IPS-18c (cell line): ENCODE data around the gene TRMT61A.

Experiments
- H3K4me3 ChIP-seq: 2 replicates; pipeline ENCODE4 v1.7.0; 2013; ENCODE audit warnings: low read depth, mild to moderate bottlenecking, low read length, moderate library complexity; ENCODE audit not compliant: insufficient read depth
- H3K9me3 ChIP-seq: one replicate; pipeline ENCODE4 v1.6.1; 2013; ENCODE audit warnings: mild to moderate bottlenecking, low read length, moderate library complexity; ENCODE audit not compliant: control insufficient read depth, insufficient read depth

The TRMT61A gene

GRCh38 chr14:103563844-103564505 is 35.0 kb downstream of the TRMT61A start:
- H3K9me3 ChIP-seq, result no peaks in the 10 kb centered on the region
- H3K4me3 ChIP-seq, result peak overlapping the region; percentile 94; the same call in 1 of the 2 replicates

GRCh38 chr14:103568952-103569351 is 40.0 kb downstream of the TRMT61A start:
- H3K4me3 ChIP-seq, result no peak overlapping the region
- no peaks in the 10 kb centered on the region for H3K9me3 ChIP-seq

- Histone ChIP-seq H3K4me3 (no peak overlapping the region), H3K9me3 (no peaks in the 10 kb centered on the region)
Measured at GRCh38 chr14:103569408-103569807, 40.4 kb downstream of the TRMT61A start.

- H3K9me3 ChIP-seq, result no peaks in the 10 kb centered on the region
- H3K4me3 ChIP-seq, result no peak overlapping the region
Measured at GRCh38 chr14:103574104-103574503, 45.1 kb downstream of the TRMT61A start.

- Histone ChIP-seq H3K9me3 (no peaks in the 10 kb centered on the region), H3K4me3 (no peak overlapping the region)
Measured at GRCh38 chr14:103574707-103575285, 45.8 kb downstream of the TRMT61A start.

- H3K4me3 ChIP-seq, result no peak overlapping the region
- H3K9me3 ChIP-seq, result no peaks in the 10 kb centered on the region
Measured at GRCh38 chr14:103576371-103577024, 47.5 kb downstream of the TRMT61A start.

GRCh38 chr14:103578401-103579075 is 49.5 kb downstream of the TRMT61A start:
- no peaks in the 10 kb centered on the region for H3K9me3 ChIP-seq
- H3K4me3 ChIP-seq, result no peak overlapping the region

GRCh38 chr14:103581206-103581605 is 52.2 kb downstream of the TRMT61A start:
- no peaks in the 10 kb centered on the region for H3K9me3 ChIP-seq

GRCh38 chr14:103581954-103582703 is 53.1 kb downstream of the TRMT61A start:
- no peak overlapping the region for H3K4me3 ChIP-seq
- no peaks in the 10 kb centered on the region for H3K9me3 ChIP-seq

More at GRCh38 chr14:103581206-103581605, 52.2 kb downstream of the TRMT61A start:
- H3K4me3 ChIP-seq, result no peak overlapping the region

- H3K9me3 ChIP-seq, result peaks cover 2% of the 10 kb centered on the region
Measured at GRCh38 chr14:103584326-103584915, 55.4 kb downstream of the TRMT61A start.

More at GRCh38 chr14:103584326-103584915, 55.4 kb downstream of the TRMT61A start:
- H3K4me3 ChIP-seq, result no peak overlapping the region
